HG03442 (cell line): Measurements from ENCODE around the gene TIMM29.
"Not testable (repeated sequence)": the region's sequence is repeated elsewhere in the genome, so short reads cannot be mapped to it uniquely, and the experiment has no call there.

Experiments
- ATAC-seq: cut with Tn5 transposase; IDR thresholded peaks from one replicate; pipeline ENCODE4 v1.9.1; 2021; ENCODE audit warnings: mild to moderate bottlenecking, moderate library complexity; ENCODE audit not compliant: unreplicated experiment

The TIMM29 gene

DNA sequence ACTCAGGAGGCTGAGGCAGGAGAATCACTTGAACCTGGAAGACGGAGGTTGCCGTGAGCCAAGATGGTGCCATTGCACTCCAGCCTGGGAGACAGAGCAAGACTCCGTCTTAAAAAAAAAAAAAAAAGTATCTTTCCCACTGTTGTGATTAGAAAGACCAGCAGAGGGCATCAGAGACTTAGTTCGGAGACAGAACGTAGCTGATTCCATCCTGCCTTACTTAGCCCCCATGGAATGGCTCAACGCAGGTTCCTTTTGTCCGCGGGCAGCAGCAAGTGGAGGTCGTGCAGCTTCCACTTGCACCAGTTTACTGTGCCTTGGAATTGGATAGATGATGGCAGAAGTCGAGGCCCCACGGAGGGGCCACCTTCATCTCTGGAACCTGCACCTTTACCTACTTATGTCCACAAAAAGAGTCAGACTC lies 8.1 kb downstream of the TIMM29 start:
- no peak for ATAC-seq

- not testable (repeated sequence) for ATAC-seq
These were observed 13.0 kb downstream of the TIMM29 start for GRCh38 chr19:10941649-10942048.

- ATAC-seq = not testable (repeated sequence)
These were observed 14.8 kb downstream of the TIMM29 start for GRCh38 chr19:10943412-10943811.

DNA sequence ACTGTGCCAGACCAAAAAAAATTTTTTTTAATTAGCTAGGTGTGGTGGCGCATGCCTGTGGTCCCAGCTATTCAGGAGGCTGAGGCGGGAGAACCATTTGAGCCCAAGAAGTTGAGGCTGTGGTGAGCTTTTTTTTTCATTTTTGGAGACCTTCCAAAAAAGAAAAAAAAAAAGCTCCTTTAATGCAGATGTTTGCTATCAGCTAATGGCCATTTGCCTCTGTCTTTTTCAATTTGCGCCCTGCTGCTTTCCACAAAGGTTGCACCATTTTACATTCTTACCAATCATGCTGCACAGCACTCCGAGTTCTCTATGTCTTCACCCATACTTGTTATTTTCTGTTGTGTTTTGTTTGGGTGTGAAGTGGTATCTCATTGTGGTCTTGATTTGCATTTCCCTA lies 16.7 kb downstream of the TIMM29 start:
- no peak for ATAC-seq

GRCh38 chr19:10946958-10947657 lies 18.5 kb downstream of the TIMM29 start:
- ATAC-seq = no peak

DNA sequence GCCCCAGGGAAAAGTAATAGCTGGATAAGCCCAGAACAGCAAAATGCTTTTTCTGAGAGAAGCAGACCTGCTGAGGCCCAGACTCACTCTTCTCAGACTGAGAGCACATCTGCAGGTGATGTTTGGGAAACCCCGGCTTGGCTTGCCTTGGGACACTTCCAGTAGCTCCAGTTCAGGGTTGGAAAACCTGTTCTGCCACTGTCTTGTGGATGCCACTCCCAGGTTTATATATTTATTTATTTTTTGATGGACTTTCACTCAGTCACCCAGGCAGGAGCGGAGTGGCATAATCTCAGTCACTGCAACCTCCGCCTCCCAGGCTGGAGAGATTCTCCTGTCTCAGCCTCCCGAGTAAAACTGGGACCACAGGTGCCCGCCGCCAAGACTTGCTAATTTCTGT lies 24.2 kb downstream of the TIMM29 start:
- no peak for ATAC-seq

- not testable (repeated sequence) for ATAC-seq
These were observed 30.8 kb downstream of the TIMM29 start for GRCh38 chr19:10959277-10959968.

- peak; percentile 70 for ATAC-seq
These were observed 31.9 kb downstream of the TIMM29 start, which contains the start of gene SMARCA4 for GRCh38 chr19:10960314-10961072. Gene SMARCA4, plus strand, starts transcription at chr19:10961030. Its CDS starts 23,122 bp downstream, at chr19:10984152.

DNA sequence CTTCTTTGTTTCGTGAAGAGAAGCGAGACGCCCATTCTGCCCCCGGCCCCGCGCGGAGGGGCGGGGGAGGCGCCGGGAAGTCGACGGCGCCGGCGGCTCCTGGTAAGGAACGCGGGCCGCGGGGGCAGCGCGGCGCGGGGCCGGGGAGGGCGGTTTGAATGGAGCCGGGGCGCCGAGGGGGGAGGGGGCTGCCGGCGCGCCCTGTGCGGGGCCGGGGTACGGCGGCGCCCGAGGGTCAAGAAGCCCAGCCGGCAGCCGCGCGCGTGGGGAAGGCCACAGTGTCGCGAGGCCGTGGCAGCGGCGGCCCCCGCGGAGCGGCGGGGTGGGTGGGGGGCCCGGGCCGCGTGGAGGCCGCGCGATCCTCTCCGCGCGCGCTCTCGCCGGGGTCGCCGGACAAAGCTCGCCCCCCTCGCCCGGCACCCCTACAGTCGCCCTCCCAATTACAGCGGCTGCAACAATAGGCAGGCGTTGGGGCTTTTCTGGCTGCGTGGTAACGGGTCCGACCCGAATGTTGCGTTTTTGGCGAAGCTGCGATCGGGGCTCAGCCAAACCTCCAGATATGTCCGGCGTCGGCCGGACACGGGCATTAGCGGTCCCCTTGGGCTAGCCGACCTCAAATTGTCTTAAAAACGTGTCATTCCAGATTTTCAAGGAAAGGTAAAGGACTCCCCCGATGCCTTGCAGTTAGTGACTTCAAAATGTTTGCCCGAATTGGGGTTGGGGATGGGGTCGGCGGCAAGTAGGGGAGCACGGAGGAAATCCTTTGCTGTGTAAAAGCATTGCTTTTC lies 32.7 kb downstream of the TIMM29 start:
- ATAC-seq = peak; percentile 27

- no peak for ATAC-seq
These were observed 34.3 kb downstream of the TIMM29 start for GRCh38 chr19:10962863-10963262.

DNA sequence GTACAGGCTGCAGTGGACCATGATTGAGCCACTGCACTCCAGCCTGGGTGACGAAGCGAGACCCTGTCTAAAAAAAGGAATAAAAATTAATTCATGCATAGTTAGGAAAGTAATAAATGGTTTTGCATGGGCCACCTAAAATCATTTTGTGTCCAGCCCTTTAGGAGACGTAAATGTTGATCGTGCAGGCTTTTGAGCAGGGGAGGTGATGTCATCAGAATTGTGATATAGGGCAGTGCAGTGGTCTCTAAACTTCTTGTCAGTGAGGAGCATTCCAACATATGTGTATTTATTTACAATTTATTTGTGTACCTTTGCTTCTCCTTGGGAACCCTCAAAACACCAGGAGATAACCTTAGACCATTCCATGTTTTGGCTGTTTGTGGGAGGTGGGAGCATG lies 35.3 kb downstream of the TIMM29 start:
- ATAC-seq = no peak

- no peak for ATAC-seq
These were observed 36.3 kb downstream of the TIMM29 start for GRCh38 chr19:10964903-10965302.

- no peak for ATAC-seq
These were observed 36.8 kb downstream of the TIMM29 start for GRCh38 chr19:10965398-10965797.

DNA sequence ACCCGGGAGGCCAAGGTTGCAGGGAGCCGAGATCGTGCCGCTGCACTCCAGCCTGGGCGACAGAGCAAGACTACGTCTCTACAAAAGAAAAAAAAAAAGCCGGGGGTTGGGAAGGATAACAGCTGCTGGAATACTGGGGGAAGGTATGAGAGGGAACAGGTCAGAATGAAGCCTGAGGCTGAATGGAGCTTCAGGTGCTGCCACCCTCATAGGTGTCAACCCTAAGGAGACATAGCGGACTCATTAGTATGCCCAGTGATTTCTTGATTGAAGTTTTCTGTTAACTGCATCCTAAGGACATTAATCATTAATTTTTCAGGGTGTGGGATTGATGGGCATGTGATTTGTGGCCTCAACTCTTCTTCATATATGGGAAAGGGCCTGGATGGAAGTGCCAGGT lies 38.2 kb downstream of the TIMM29 start:
- ATAC-seq = no peak

- ATAC-seq = no peak
These were observed 40.0 kb downstream of the TIMM29 start for GRCh38 chr19:10968527-10969135.

- ATAC-seq = no peak
These were observed 42.6 kb downstream of the TIMM29 start for GRCh38 chr19:10971107-10971726.

DNA sequence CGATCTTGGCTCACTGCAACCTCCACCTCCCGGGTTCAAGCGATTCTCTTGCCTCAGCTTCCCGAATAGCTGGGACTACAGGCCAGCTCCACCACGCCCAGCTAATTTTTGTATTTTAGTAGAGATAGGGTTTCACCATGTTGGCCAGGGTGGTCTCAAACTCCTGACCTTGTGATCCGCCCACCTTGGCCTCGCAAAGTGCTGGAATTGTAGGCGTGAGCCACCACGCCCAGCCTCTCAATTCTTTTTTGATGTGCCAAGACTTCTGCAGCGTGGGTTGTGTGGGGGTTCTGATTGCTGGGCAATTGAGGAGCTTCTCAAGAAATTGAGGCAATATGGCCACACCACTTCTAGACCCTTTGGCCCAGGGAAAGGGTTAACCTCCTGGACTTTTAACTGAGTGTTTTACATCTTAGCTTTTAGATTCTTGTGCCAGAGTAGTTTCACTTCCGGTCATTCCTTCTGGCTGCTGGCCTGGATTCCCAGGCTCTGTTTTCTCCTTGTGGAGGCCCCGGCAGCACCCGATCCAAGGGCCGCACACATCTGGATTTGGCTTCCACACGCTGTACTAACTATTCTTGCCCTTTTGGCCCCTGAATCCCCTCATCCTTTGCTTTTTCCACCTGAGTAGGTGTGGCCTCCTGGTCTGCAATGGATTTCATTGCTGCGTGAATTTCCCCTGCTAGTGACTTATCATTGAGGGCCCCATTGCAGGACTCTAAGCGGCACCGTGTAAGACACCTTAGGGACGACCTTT lies 46.9 kb downstream of the TIMM29 start:
- ATAC-seq = no peak

DNA sequence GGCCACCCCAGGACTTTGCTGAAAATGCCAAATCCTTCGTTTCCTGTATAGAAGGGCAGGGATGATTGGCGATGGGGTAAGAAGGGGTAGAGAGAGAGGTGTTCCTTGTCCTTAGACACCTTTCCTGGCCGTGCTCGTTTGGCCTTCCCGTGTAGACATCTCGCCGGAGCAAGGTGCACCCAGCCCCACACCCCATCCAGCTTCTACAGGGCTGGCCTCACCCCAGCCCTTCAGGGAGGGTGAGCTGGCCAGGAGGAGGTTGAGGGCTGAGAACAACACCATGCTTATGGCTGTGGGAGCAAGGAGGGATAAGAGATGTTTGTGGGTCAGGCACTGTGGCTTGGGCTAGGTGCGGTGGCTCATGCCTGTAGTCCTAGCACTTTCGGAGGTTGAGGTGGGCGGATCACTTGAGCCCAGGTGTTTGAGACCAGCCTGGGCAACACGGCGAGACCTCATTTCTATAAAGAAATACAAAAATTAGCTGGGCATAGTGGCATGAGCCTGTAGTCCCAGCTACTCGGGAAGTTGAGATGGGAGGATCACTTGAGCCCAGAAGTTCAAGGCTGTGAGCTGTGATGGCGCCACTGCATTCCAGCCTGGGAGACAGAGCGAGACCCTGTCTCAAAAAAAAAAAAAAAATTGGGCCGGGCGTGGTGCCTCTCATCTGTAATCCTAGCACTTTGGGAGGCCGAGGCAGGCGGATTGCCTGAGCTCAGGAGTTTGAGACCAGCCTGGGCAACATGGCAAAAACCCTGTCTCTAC lies 47.7 kb downstream of the TIMM29 start:
- no peak for ATAC-seq

DNA sequence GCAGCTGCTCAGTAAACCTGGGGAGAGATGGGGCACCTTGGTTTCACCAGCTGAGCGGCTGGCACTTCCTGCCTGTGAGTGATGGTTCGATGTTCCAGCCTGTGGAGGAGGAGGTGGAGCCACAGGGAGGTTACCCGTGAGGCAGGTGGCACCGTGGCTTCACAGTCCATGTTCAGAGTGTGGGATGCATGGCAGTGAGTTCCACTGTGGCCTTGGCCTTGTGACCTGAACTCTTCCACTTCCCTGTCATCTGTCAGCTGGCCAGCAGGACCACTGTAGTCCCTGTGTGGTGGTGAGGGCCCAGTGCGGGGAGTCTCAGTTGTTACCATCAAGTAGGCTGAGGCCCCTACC lies 49.1 kb downstream of the TIMM29 start:
- no peak for ATAC-seq
